Tibial nerve (tissue), 4 donors: ENCODE results near the gene SIPA1. TPM values are rescaled to one million over a fixed set of nuclear protein-coding genes. Genes with fewer than 3 reads are reported as not detected.
A peak's percentile ranks its signal among the peaks of the same experiment; 100 is the strongest.

Source experiments
- DNase-seq, 2 donors: peaks; one replicate each; pipeline ENCODE4 v3.0.0-alpha.2; 2019; ENCODE audit warnings: low spot score in 2 of 2
- H3K27ac ChIP-seq, 4 donors: fragments of 200-600 bp; sonication (generic) in 3 of 4; one replicate each; pipeline ENCODE4 v1.5.1; 2017 to 2019; ENCODE audit warnings: mild to moderate bottlenecking in 1 of 4
- H3K27me3 ChIP-seq, 2 donors: fragments of 200-600 bp; sonication (generic) in 1 of 2; one replicate each; pipeline versions ENCODE4 v1.5.1 to v1.6.0; 2017 to 2019
- H3K36me3 ChIP-seq, 3 donors: fragments of 200-600 bp; sonication (generic); one replicate each; pipeline ENCODE4 v1.5.1; 2018 to 2019
- H3K4me1 ChIP-seq, 4 donors: fragments of 200-600 bp; sonication (generic) in 3 of 4; one replicate each; pipeline ENCODE4 v1.5.1; 2017 to 2019
- H3K4me3 ChIP-seq, 4 donors: fragments of 200-600 bp; sonication (generic) in 3 of 4; one replicate each; pipeline ENCODE4 v1.5.1; 2017 to 2019; ENCODE audit warnings: mild to moderate bottlenecking in 1 of 4, moderate library complexity in 1 of 4
- H3K9me3 ChIP-seq, 4 donors: fragments of 200-600 bp; sonication (generic) in 3 of 4; one replicate each; pipeline ENCODE4 v1.5.1; 2017 to 2019
- CTCF ChIP-seq, 5 experiments: fragments of 200-600 bp in 3 of 5; fragments of 450-650 bp in 2 of 5; sonication (generic) in 3 of 5; IDR thresholded peaks; one replicate each; pipeline ENCODE4 v1.5.1; 2016 to 2019; ENCODE audit warnings: antibody characterized with exemption in 5 of 5, mild to moderate bottlenecking in 3 of 5, moderate library complexity in 2 of 5
- EP300 ChIP-seq, 2 donors: sonication (generic); formaldehyde crosslinking; IDR thresholded peaks; one replicate each; pipeline ENCODE4 v1.6.1; 2017; ENCODE audit warnings: antibody characterized with exemption in 2 of 2, mild to moderate bottlenecking in 1 of 2
- POLR2A ChIP-seq, 2 donors: fragments of 450-650 bp; IDR thresholded peaks; one replicate each; pipeline ENCODE4 v1.6.1; 2017; ENCODE audit warnings: antibody characterized with exemption in 2 of 2, mild to moderate bottlenecking in 2 of 2, moderate library complexity in 2 of 2
- WGBS, 2 donors: methylation state at CpG; one replicate each; pipeline ENCODE4 v1.1.5; 2018; 5-methylcytosine and 5-hydroxymethylcytosine counted together
- total RNA-seq, 4 donors: library from RNA; depleted of rRNA; stranded (reverse); fragments of >200 nt; gene quantifications; one replicate each; pipeline ENCODE4 v1.1.0, GENCODE V29; 2016

Gene SIPA1
- total RNA-seq, 4 donors from 2014 or later: 50.2 to 103 (median 65.0) TPM

GRCh38 chr11:65652511-65653228 is 14.8 kb downstream of the SIPA1 start:
- Histone ChIP-seq H3K27ac (peak overlapping the region; percentile 91 to 93 (median 92)), H3K4me3 (peak overlapping the region; percentile 41 to 67 (median 54)), H3K9me3 (no peaks in the 10 kb centered on the region), H3K36me3 (peaks cover 0 to 78% (median 34%) of the 10 kb centered on the region in 3 donors), H3K4me1 (peaks cover 0 to 59% (median 32%) of the 10 kb centered on the region in 4 donors), H3K27me3 (no peaks in the 10 kb centered on the region)
- peak; percentile 85 to 87 for DNase-seq
- WGBS, 2 donors: 0% methylated on average over 40 to 47 of the region's 68 CpGs
- peak; percentile 50 to 76 for TF ChIP-seq POLR2A (IDR thresholded peaks at IDR 0.05)
- TF ChIP-seq EP300 (IDR thresholded peaks at IDR 0.05): peak; percentile 92 to 95
- TF ChIP-seq CTCF (IDR thresholded peaks at IDR 0.05): peak in 2 of 5 experiments; percentile 53 to 66

- peak overlapping the region; percentile 41 to 67 (median 54) for H3K4me3 ChIP-seq
- H3K36me3 ChIP-seq: peaks cover 0 to 78% (median 42%) of the 10 kb centered on the region in 3 donors
- peak overlapping the region; percentile 91 to 93 (median 92) for H3K27ac ChIP-seq
- H3K27me3 ChIP-seq: no peaks in the 10 kb centered on the region
- H3K4me1 ChIP-seq: peaks cover 0 to 59% (median 32%) of the 10 kb centered on the region in 4 donors
- TF ChIP-seq POLR2A (IDR thresholded peaks at IDR 0.05) (no peak), CTCF (IDR thresholded peaks at IDR 0.05) (no peak), EP300 (IDR thresholded peaks at IDR 0.05) (no peak)
- WGBS, 2 donors: 33 to 34% methylated on average over 12 of the region's 12 CpGs
- no peaks in the 10 kb centered on the region for H3K9me3 ChIP-seq
- DNase-seq: no peak
These were observed 15.6 kb downstream of the SIPA1 start for GRCh38 chr11:65653229-65654225.

- Histone ChIP-seq H3K4me3 (no peak overlapping the region), H3K4me1 (peaks cover 0 to 49% (median 30%) of the 10 kb centered on the region in 4 donors), H3K9me3 (no peaks in the 10 kb centered on the region), H3K27ac (peak overlapping the region in 2 of 4 donors; percentile 91 to 93), H3K27me3 (no peaks in the 10 kb centered on the region), H3K36me3 (peaks cover 0 to 78% (median 43%) of the 10 kb centered on the region in 3 donors)
- TF ChIP-seq EP300 (IDR thresholded peaks at IDR 0.05) (no peak), POLR2A (IDR thresholded peaks at IDR 0.05) (no peak), CTCF (IDR thresholded peaks at IDR 0.05) (no peak)
- no peak for DNase-seq
- WGBS, 2 donors: 71 to 73% methylated on average over 11 of the region's 14 CpGs
These were observed 16.8 kb downstream of the SIPA1 start for GRCh38 chr11:65654375-65655349.

- Histone ChIP-seq H3K9me3 (no peaks in the 10 kb centered on the region), H3K27me3 (no peaks in the 10 kb centered on the region), H3K4me1 (peaks cover 0 to 46% (median 31%) of the 10 kb centered on the region in 4 donors), H3K4me3 (no peak overlapping the region), H3K27ac (no peak overlapping the region), H3K36me3 (peaks cover 0 to 78% (median 49%) of the 10 kb centered on the region in 3 donors)
- 82 to 83% methylated on average over 16 of the region's 16 CpGs for WGBS, 2 donors
- DNase-seq: no peak
- TF ChIP-seq POLR2A (IDR thresholded peaks at IDR 0.05) (no peak), EP300 (IDR thresholded peaks at IDR 0.05) (no peak), CTCF (IDR thresholded peaks at IDR 0.05) (no peak)
These were observed 17.9 kb downstream of the SIPA1 start for GRCh38 chr11:65655570-65656332.
